Measurements from ENCODE around the gene OIT3.

DNA sequence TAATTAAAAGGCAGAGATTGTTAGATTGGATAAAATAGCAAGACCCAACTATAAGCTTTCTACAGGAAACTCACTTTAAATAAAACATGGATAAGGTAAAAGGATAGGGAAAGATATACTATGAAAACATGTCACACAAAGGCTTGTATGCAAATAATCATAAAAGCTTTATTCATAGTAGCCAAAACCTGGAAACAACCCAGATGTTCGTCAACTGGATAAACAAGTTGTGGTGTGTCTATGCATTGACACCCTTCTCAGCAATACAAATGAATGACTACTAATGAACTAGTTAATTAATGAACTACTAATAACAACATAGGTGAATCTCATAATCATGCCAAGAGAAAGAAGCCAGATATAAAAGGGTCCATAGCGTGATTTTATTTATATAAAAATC lies 37.7 kb upstream of the OIT3 start:
- TF ChIP-seq, protein P1, sequence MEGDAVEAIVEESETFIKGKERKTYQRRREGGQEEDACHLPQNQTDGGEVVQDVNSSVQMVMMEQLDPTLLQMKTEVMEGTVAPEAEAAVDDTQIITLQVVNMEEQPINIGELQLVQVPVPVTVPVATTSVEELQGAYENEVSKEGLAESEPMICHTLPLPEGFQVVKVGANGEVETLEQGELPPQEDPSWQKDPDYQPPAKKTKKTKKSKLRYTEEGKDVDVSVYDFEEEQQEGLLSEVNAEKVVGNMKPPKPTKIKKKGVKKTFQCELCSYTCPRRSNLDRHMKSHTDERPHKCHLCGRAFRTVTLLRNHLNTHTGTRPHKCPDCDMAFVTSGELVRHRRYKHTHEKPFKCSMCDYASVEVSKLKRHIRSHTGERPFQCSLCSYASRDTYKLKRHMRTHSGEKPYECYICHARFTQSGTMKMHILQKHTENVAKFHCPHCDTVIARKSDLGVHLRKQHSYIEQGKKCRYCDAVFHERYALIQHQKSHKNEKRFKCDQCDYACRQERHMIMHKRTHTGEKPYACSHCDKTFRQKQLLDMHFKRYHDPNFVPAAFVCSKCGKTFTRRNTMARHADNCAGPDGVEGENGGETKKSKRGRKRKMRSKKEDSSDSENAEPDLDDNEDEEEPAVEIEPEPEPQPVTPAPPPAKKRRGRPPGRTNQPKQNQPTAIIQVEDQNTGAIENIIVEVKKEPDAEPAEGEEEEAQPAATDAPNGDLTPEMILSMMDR (conservative IDR thresholded peaks at IDR 0.05; ENCODE audit: low read length) = no peak
- TF ChIP-seq EZH2phosphoT487 (IDR thresholded peaks at IDR 0.05; ENCODE audit: borderline replicate concordance, low read depth, low read length) = no peak
